Activated naive CD4-positive, alpha-beta T cell treated with anti-CD3 and anti-CD28 coated beads, Interleukin-2, amount 50 U/mL, for 16 hours (primary cell): ENCODE measurements around the gene NEURL1.
"Not testable (repeated sequence)": the region's sequence is repeated elsewhere in the genome, so short reads cannot be mapped to it uniquely, and the experiment has no call there.

Experiments used
- DNase-seq: peaks from one replicate; pipeline ENCODE4 v3.0.0-alpha.2; 2020

NEURL1 gene

GRCh38 chr10:103495321-103495720 is 1.8 kb downstream of the NEURL1 start:
- no peak for DNase-seq

GRCh38 chr10:103497161-103497915 is 3.8 kb downstream of the NEURL1 start:
- no peak for DNase-seq

- DNase-seq: no peak
These were observed 5.6 kb downstream of the NEURL1 start for GRCh38 chr10:103498936-103499638.

GRCh38 chr10:103499881-103500280 is 6.4 kb downstream of the NEURL1 start:
- no peak for DNase-seq

- DNase-seq: no peak
These were observed 7.0 kb downstream of the NEURL1 start for GRCh38 chr10:103500481-103500880.

GRCh38 chr10:103501186-103501585 is 7.7 kb downstream of the NEURL1 start:
- no peak for DNase-seq

GRCh38 chr10:103502849-103503660 is 9.6 kb downstream of the NEURL1 start:
- no peak for DNase-seq

GRCh38 chr10:103503777-103504176 is 10.3 kb downstream of the NEURL1 start:
- not testable (repeated sequence) for DNase-seq

GRCh38 chr10:103504181-103504783 is 10.8 kb downstream of the NEURL1 start:
- no peak for DNase-seq

- no peak for DNase-seq
These were observed 12.6 kb downstream of the NEURL1 start for GRCh38 chr10:103506061-103506460.

- no peak for DNase-seq
These were observed 14.0 kb downstream of the NEURL1 start for GRCh38 chr10:103507235-103508191.

- no peak for DNase-seq
These were observed 16.7 kb downstream of the NEURL1 start for GRCh38 chr10:103510046-103510685.

GRCh38 chr10:103510791-103511752 is 17.6 kb downstream of the NEURL1 start:
- no peak for DNase-seq

- DNase-seq: no peak
These were observed 18.7 kb downstream of the NEURL1 start for GRCh38 chr10:103512166-103512565.

GRCh38 chr10:103512591-103513379 is 19.3 kb downstream of the NEURL1 start:
- DNase-seq: no peak

GRCh38 chr10:103513380-103514060 is 20.0 kb downstream of the NEURL1 start:
- DNase-seq: no peak

GRCh38 chr10:103514244-103514643 is 20.7 kb downstream of the NEURL1 start:
- DNase-seq: no peak

- DNase-seq: no peak
These were observed 24.0 kb downstream of the NEURL1 start for GRCh38 chr10:103517234-103518085.
